SHP77 treated with DMSO at 0.1 percent for 48 hours (cell line): ENCODE data around the gene MYCN.
"Not testable (repeated sequence)": the region's sequence is repeated elsewhere in the genome, so short reads cannot be mapped to it uniquely, and the experiment has no call there.

ENCODE experiments used
- DNase-seq: peaks from one replicate; lab custom pipeline; 2025; lab: John Stamatoyannopoulos, UW

The MYCN gene

GRCh38 chr2:15957881-15958713 is 17.7 kb downstream of the MYCN start:
- DNase-seq: no peak

GRCh38 chr2:15959331-15960153 is 19.2 kb downstream of the MYCN start:
- no peak for DNase-seq

GRCh38 chr2:15960154-15960520 is 19.8 kb downstream of the MYCN start:
- not testable (repeated sequence) for DNase-seq

GRCh38 chr2:15963109-15963976 is 23.0 kb downstream of the MYCN start:
- not testable (repeated sequence) for DNase-seq

- DNase-seq: no peak
Observed at GRCh38 chr2:15963977-15964670, 23.8 kb downstream of the MYCN start.

- no peak for DNase-seq
Observed at GRCh38 chr2:15964936-15965563, 24.7 kb downstream of the MYCN start.

- DNase-seq: no peak
Observed at GRCh38 chr2:15965564-15966019, 25.2 kb downstream of the MYCN start.

GRCh38 chr2:15967415-15968279 is 27.3 kb downstream of the MYCN start:
- DNase-seq: no peak

- DNase-seq: no peak
Observed at GRCh38 chr2:15968280-15969178, 28.2 kb downstream of the MYCN start.

- no peak for DNase-seq
Observed at GRCh38 chr2:15969214-15969613, 28.9 kb downstream of the MYCN start.

- DNase-seq: no peak
Observed at GRCh38 chr2:15970701-15971100, 30.4 kb downstream of the MYCN start.

GRCh38 chr2:15971351-15971750 is 31.0 kb downstream of the MYCN start:
- no peak for DNase-seq

GRCh38 chr2:15971831-15972522 is 31.6 kb downstream of the MYCN start:
- no peak for DNase-seq

- no peak for DNase-seq
Observed at GRCh38 chr2:15973481-15974401, 33.4 kb downstream of the MYCN start.

GRCh38 chr2:15974565-15975260 is 34.4 kb downstream of the MYCN start:
- DNase-seq: no peak

GRCh38 chr2:15975261-15975600 is 34.9 kb downstream of the MYCN start:
- no peak for DNase-seq

- DNase-seq: no peak
Observed at GRCh38 chr2:15975676-15976075, 35.3 kb downstream of the MYCN start.
